ENCODE measurements around the gene MUSTN1.

- no peak for TF ChIP-seq POLR2A (IDR thresholded peaks at IDR 0.05; ENCODE audit: low read length)
- no peak for TF ChIP-seq GATA1 (IDR thresholded peaks at IDR 0.05; ENCODE audit: low read depth, low read length)
Measured at GRCh38 chr3:52824037-52824436, 10.8 kb downstream of the MUSTN1 start.

Measured in erythroblast (primary cell).